Measurements from ENCODE around the gene GJC2.

DNA sequence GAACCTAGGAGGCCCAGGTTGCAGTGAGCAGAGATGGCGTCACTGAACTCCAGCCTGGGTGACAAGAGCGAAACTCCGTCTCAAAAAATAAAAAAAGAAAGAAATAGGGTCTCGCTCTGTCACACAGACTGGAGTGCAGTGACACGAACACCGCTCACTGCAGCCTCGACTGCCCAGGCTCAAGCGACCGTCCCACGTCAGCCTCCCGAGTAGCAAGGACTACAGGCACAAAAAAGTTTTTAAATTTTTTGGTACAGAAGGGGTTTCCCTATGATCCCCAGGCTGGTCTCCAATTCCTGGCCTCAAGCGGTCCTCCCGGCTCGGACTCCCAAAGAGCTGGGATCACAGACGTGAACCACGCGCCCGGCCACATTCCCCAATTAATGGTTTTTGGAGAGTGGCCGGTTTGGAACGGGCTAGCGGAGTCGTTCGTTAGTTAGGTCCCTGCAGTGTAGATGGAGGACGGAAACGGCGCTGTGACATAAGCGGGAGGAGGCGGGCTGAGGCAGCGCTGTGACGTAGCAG, 10.3 kb upstream of the GJC2 start:
- TF ChIP-seq CTCF (IDR thresholded peaks at IDR 0.05): no peak
- no peak for TF ChIP-seq POLR2A (IDR thresholded peaks at IDR 0.05)
